GM20431 (cell line): ENCODE results near the gene ITM2B.

Experiments
- in situ Hi-C: fragments of 300-500 bp; cut with MseI, MboI; formaldehyde crosslinking; loops from one replicate; pipeline ENCODE4 v1.15.0; 2020; ENCODE audit warnings: low sequenced_read_pairs; ENCODE audit not compliant: unreplicated experiment

ITM2B gene

DNA sequence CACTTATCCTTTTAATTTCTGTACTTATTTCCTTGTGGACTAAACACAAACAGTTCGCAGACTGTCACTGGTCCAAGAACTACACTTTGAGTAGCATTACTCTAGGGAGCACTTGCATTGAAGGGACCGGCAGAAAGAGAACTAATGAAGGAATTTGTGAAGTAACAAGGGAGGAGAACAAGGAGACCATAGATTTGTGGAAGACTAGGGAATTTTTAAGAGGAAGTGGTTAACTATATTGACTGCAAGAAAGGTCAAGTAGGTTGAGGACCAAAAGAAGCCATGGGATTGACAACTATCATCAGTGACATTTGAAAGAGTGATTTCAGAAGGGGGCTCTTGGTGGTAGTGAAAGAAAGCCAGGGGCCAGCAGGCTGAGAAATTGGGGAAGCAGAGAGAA is 66.6 kb downstream of the ITM2B start:
- in situ Hi-C loops = no loop called here

- in situ Hi-C loops = loop anchor here (25.0 kb wide), 1 partner anchor 284 kb away; no protein-coding TSS in a partner anchor
These were observed 69.9 kb downstream of the ITM2B start for GRCh38 chr13:48302871-48303358.

GRCh38 chr13:48303359-48304142 is 70.5 kb downstream of the ITM2B start, which contains the start of gene RB1:
RB1 (plus strand) TSS chr13:48303751; CDS start chr13:48303913, 162 bp downstream.
- in situ Hi-C loops = loop anchor here (25.0 kb wide), 1 partner anchor 284 kb away; no protein-coding TSS in a partner anchor

DNA sequence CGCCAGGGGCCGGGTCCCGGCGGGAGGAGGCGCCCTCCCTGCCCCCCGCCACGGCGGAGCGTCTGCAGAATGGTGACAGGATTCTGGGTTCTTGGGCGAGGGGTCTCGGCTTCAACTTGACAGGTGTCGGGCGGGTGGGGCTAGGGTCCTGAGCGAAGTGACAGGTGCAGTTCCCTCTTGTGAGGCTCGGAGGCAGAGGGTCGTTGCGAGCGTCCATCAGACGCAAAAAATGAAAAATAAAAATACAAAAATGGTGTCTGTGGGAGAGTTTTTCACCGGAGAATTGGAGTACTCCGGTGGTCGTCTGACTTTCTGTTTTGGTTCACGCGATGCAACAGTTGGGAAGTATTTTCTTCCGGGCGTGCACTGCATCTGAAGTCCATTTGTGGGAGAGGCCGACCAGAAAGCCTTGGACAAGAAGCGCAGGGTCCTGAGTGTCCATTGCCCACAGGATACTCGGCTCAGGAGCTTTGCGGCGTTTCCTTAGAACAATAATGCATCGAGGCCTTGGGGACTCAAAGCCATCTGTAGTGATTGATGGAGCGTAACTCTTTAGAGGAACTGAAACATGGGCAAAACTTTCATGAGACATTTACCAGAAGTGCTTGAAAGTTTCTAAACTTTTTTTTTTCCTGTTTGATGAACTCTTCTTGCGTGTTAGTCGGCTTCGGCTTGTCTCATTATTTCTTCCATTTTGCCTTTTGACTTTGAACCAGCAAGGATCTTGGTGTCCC is 71.3 kb downstream of the ITM2B start:
- in situ Hi-C loops = loop anchor here (25.0 kb wide), 1 partner anchor 283 kb away; no protein-coding TSS in a partner anchor

- in situ Hi-C loops = loop anchor here (25.0 kb wide), 1 partner anchor 276 kb away; no protein-coding TSS in a partner anchor
These were observed 78.2 kb downstream of the ITM2B start for GRCh38 chr13:48311223-48311622.

DNA sequence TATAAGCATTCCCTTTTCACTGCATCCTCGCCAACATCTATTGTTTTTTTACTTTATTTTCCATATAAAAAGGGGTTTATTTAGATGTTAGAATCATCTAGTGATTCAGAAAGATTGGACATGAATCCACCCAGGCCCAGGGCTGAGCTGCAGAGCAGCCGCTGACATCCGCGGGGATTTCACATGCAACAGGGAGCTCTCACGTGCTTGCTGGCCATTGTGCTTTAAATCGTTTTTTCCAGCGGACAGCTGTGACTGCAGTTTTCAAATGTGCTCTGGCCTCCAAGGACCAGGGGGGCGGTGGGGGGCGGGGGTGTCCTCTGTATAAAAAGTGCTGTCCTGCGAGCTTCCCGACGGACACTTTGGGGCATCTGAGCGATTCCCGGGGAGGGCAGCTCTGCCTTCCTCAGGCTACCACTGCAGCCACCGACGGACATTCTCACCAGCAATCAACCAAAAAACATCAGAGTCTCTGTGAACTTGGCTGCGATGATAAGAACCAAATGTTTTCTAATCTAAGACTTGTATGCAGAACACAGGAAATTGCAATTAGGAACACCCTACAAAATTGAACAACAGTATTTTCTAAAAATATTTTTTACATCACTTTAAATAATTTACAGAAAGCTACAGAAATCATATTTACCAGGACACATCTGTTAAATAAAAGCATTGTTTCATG is 83.1 kb downstream of the ITM2B start:
- in situ Hi-C loops = loop anchor here (25.0 kb wide), 1 partner anchor 271 kb away; no protein-coding TSS in a partner anchor

DNA sequence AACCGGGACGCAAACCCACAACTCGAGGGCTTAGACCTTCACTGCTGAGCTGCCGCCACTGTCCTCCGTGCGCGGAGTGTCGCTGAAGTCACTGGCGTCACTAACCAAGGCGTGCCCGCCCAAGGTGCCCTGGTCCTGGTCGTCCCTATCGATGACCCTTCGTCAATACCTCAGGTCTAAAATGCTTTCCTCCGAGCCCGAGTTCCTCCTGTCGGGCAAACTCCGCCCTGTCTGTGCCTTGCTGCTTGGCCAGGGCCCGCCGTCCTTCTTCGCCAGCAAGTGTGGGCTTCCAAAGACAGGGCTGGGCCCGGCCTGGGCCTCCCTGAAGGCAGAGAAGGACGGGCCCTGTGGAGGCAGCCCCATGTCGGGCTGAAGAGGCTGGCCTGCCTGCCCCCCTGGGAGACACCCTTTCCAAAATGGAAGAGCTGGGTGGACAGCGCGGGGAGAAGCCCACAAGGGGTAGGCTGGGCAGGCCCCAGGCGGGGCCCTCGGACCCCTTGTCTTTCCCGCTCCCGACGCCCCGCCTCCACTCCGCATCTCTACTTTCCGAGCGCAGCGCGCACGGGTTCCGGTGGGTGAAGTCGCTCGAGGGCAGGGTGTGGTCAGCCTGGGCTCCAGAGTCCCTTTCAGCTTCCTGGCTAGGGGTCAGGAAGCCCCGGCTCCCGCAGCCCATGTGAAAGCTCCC is 84.0 kb downstream of the ITM2B start:
- in situ Hi-C loops = loop anchor here (25.0 kb wide), 1 partner anchor 270 kb away; no protein-coding TSS in a partner anchor

GRCh38 chr13:48317511-48318376 is 84.7 kb downstream of the ITM2B start:
- in situ Hi-C loops = loop anchor here (25.0 kb wide), 1 partner anchor 270 kb away; no protein-coding TSS in a partner anchor

DNA sequence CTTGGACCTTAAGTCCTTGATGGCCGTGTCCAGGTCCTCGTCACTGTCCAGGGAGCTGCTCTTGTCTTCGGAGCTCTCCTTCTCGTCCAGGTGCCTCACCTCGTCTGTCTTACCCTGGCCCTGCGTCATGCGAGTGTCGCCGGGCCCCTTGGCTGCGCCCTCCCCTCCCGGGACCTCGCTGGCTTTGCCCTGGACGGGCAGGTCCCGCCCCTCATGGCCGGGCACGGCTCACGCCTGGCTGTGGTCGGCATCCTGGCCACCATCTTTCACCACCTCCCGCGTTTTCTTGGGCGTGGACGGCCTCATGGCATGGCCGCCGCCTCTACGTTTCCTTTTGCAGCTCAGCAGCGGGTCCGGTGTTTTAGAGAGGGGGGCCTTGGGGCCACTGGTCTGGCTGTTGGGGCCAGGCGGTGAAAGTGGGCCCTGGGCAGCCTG is 85.4 kb downstream of the ITM2B start:
- in situ Hi-C loops = loop anchor here (25.0 kb wide), 1 partner anchor 269 kb away; no protein-coding TSS in a partner anchor

GRCh38 chr13:48318821-48319511 is 86.0 kb downstream of the ITM2B start:
- in situ Hi-C loops = loop anchor here (25.0 kb wide), 1 partner anchor 268 kb away; no protein-coding TSS in a partner anchor
